HepG2 (cell line): ENCODE results near the gene NRIP2. TPM values are rescaled to one million over a fixed set of nuclear protein-coding genes. Genes with fewer than 3 reads are reported as not detected.

ENCODE experiments used
- ATAC-seq: fragments of 200-7000 bp; cut with Tn5 transposase; 3 replicates; pipeline ENCODE4 v1.9.1; 2020; ENCODE audit warnings: mild to moderate bottlenecking, moderate library complexity
- BruUV-seq: library from RNA; stranded (reverse); fragments of 400-500 nt; replicated peaks from 2 replicates; lab custom pipeline; 2021; lab: Mats Ljungman, UMichigan
- CTCF ChIA-PET: fragments of 300-600 bp; formaldehyde crosslinking; extraction: SDS; loops from one replicate; lab custom pipeline; 2021; ENCODE audit warnings: low total read pairs, inconsistent platforms, low intra/inter-chr PET ratio; lab: Yijun Ruan, JAX
- POLR2A ChIA-PET: fragments of 350-600 bp; sonication (Branson Sonifier 250); formaldehyde crosslinking; loops from one replicate; lab custom pipeline; 2020; ENCODE audit warnings: antibody characterized with exemption, inconsistent platforms; lab: Yijun Ruan, JAX
- DNase-seq: peaks from one replicate; pipeline ENCODE4 v3.0.0-alpha.2; 2015; ENCODE audit warnings: low spot score
- FAIRE-seq: peaks from 3 replicates; lab custom pipeline; 2011; peaks lifted over from hg19 to GRCh38; lab: Jason Lieb, UNC
- H2AFZ ChIP-seq: one replicate; pipeline ENCODE4 v1.6.1; 2011; ENCODE audit warnings: low read length, inconsistent platforms
- H3K27ac ChIP-seq: fragments of 300-600 bp; 3 replicates; pipeline ENCODE4 v1.8.0; 2011; ENCODE audit warnings: mixed run types, mild to moderate bottlenecking, mixed read lengths, low read length, inconsistent platforms; ENCODE audit not compliant: insufficient read depth; ENCODE audit errors: extremely low read length
- H3K27me3 ChIP-seq, 2 experiments: fragments of 200-600 bp in 1 of 2; 2 replicates in 1 of 2; 3 replicates in 1 of 2; pipeline versions ENCODE4 v1.6.0 to v1.8.0; 2011; ENCODE audit warnings: low read length in 2 of 2, mild to moderate bottlenecking in 2 of 2, moderate library complexity in 2 of 2, inconsistent platforms in 1 of 2; ENCODE audit not compliant: insufficient read depth in 2 of 2, control insufficient read depth in 1 of 2
- H3K36me3 ChIP-seq, 2 experiments: fragments of 200-600 bp in 1 of 2; replicated peaks in 1 of 2; 2 replicates in 1 of 2; 3 replicates in 1 of 2; pipeline versions ENCODE4 v1.5.1 to v1.8.0; 2011; ENCODE audit warnings: low read length in 2 of 2, inconsistent platforms in 1 of 2; ENCODE audit not compliant: insufficient read depth in 2 of 2, control insufficient read depth in 1 of 2
- H3K4me1 ChIP-seq: 2 replicates; pipeline ENCODE4 v1.5.1; 2012; ENCODE audit warnings: low read length, inconsistent platforms; ENCODE audit not compliant: insufficient read depth
- H3K4me2 ChIP-seq: 2 replicates; pipeline ENCODE4 v1.6.0; 2011; ENCODE audit warnings: low read depth, low read length, inconsistent platforms
- H3K4me3 ChIP-seq, 3 experiments: fragments of 200-600 bp in 1 of 3; sonication (generic), shearing (Covaris generic) in 1 of 3; replicated peaks in 1 of 3; 2 replicates each; pipeline ENCODE4 v1.5.1; 2011 to 2016; ENCODE audit warnings: low read length in 3 of 3, inconsistent platforms in 2 of 3, low read depth in 2 of 3, mild to moderate bottlenecking in 2 of 3, control low read depth in 1 of 3, mixed read lengths in 1 of 3; ENCODE audit not compliant: insufficient read depth in 1 of 3
- H3K79me2 ChIP-seq: one replicate; pipeline ENCODE4 v1.6.1; 2011; ENCODE audit warnings: low read length, inconsistent platforms; ENCODE audit not compliant: insufficient read depth
- H3K9ac ChIP-seq: 2 replicates; pipeline ENCODE4 v1.6.0; 2011; ENCODE audit warnings: mild to moderate bottlenecking, low read depth, low read length, inconsistent platforms; ENCODE audit not compliant: insufficient read depth
- H3K9me3 ChIP-seq: 2 replicates; pipeline ENCODE4 v1.5.1; 2012; ENCODE audit warnings: mild to moderate bottlenecking, low read length
- H4K20me1 ChIP-seq: 2 replicates; pipeline ENCODE4 v1.6.0; 2011; ENCODE audit warnings: inconsistent platforms, mild to moderate bottlenecking, low read length, moderate library complexity; ENCODE audit not compliant: insufficient read depth
- SP2 ChIP-seq: sonication (generic); formaldehyde crosslinking; IDR thresholded peaks from 2 replicates; pipeline ENCODE4 v1.5.1; 2020; ENCODE audit warnings: mild to moderate bottlenecking, missing genetic modification reagents
- SRSF9 ChIP-seq: fragments of 200-400 bp; formaldehyde crosslinking; IDR thresholded peaks from 2 replicates; pipeline ENCODE4 v1.6.1; 2018; ENCODE audit warnings: borderline replicate concordance, mild to moderate bottlenecking, low read depth, low read length; ENCODE audit not compliant: insufficient read depth, poor library complexity, severe bottlenecking
- ZBTB8A ChIP-seq: sonication (generic); formaldehyde crosslinking; IDR thresholded peaks from 2 replicates; pipeline ENCODE4 v1.4.0; 2020; ENCODE audit warnings: mild to moderate bottlenecking, low read depth, missing genetic modification reagents, borderline replicate concordance
- ZFP37 ChIP-seq: sonication (generic); formaldehyde crosslinking; IDR thresholded peaks from 2 replicates; pipeline ENCODE4 v1.4.0; 2020; ENCODE audit warnings: missing genetic modification reagents, borderline replicate concordance
- ZKSCAN1 ChIP-seq: fragments of 150-350 bp; IDR thresholded peaks from 2 replicates; pipeline ENCODE4 v1.6.1; 2014; ENCODE audit warnings: low read length
- ZNF354B ChIP-seq: sonication (generic); formaldehyde crosslinking; IDR thresholded peaks from 2 replicates; pipeline ENCODE4 v1.8.0; 2022; ENCODE audit warnings: mild to moderate bottlenecking, missing genetic modification reagents
- ZNF652 ChIP-seq: IDR thresholded peaks from 2 replicates; pipeline ENCODE4 v1.6.1; 2016; ENCODE audit warnings: low read depth, borderline replicate concordance
- ZNF678 ChIP-seq: sonication (generic); formaldehyde crosslinking; IDR thresholded peaks from 2 replicates; pipeline ENCODE4 v1.4.0; 2020; ENCODE audit warnings: mild to moderate bottlenecking, missing genetic modification reagents
- ZNF775 ChIP-seq: sonication (generic); formaldehyde crosslinking; IDR thresholded peaks from 2 replicates; pipeline ENCODE4 v1.4.0; 2020; ENCODE audit warnings: missing genetic modification reagents, mild to moderate bottlenecking, moderate library complexity, borderline replicate concordance
- WGBS: methylation state at CpG from one replicate; pipeline ENCODE4 v1.1.6; 2017; ENCODE audit warnings: low lambda C conversion rate; 5-methylcytosine and 5-hydroxymethylcytosine counted together
- in situ Hi-C: cut with HindIII; loops from 2 replicates; pipeline ENCODE4 v1.10.0; 2017; ENCODE audit warnings: low pct_unique_long_range_greater_than_20kb; ENCODE audit not compliant: extremely low pct_ligation_motif_present
- intact Hi-C: fragments of 100-400 bp; cut with micrococcal nuclease; formaldehyde crosslinking; loops from one replicate; pipeline ENCODE4 v1.10.0; 2022; ENCODE audit not compliant: unreplicated experiment
- polyA plus RNA-seq, 8 experiments: library from polyadenylated mRNA; depleted of rRNA in 3 of 8; stranded (reverse) in 7 of 8; unstranded in 1 of 8; fragments of >200 nt; fragmentation: Illumina TruSeq in 4 of 8; extraction: Trizol in 4 of 8; gene quantifications; 2 replicates each; pipeline versions ENCODE4 v1.2.1 to v1.2.3, GENCODE V29; 2011 to 2016; ENCODE audit warnings: low read depth in 4 of 8, missing spikeins in 1 of 8, mixed read lengths in 1 of 8; ENCODE audit not compliant: insufficient read depth in 1 of 8
- total RNA-seq, 5 experiments: library from RNA; depleted of rRNA; stranded (reverse); fragments of >200 nt; fragmentation: Illumina TruSeq; extraction: Trizol; gene quantifications; 2 replicates each; pipeline ENCODE4 v1.2.3, GENCODE V29; 2016; ENCODE audit warnings: low read depth in 1 of 5
- TF ChIP-seq, protein P1 (sequence below): sonication (generic); formaldehyde crosslinking; IDR thresholded peaks from 2 replicates; pipeline ENCODE4 v1.8.1; 2023; ENCODE audit warnings: mild to moderate bottlenecking, inconsistent platforms, moderate library complexity, missing genetic modification reagents, borderline replicate concordance
- TF ChIP-seq, protein P2 (sequence below): sonication (generic); formaldehyde crosslinking; conservative IDR thresholded peaks from 2 replicates; pipeline ENCODE4 v1.8.0; 2022; ENCODE audit warnings: mild to moderate bottlenecking, moderate library complexity, missing genetic modification reagents
- TF ChIP-seq, protein P3 (sequence below): sonication (generic); formaldehyde crosslinking; IDR thresholded peaks from 2 replicates; pipeline ENCODE4 v1.5.1; 2020; ENCODE audit warnings: missing genetic modification reagents, mild to moderate bottlenecking, borderline replicate concordance

Gene NRIP2
- total and polyA plus RNA-seq, 2 of the 13 experiments (the other 11 are each of a cell fraction or from before 2014, with no cell fraction given), result not detected

DNA sequence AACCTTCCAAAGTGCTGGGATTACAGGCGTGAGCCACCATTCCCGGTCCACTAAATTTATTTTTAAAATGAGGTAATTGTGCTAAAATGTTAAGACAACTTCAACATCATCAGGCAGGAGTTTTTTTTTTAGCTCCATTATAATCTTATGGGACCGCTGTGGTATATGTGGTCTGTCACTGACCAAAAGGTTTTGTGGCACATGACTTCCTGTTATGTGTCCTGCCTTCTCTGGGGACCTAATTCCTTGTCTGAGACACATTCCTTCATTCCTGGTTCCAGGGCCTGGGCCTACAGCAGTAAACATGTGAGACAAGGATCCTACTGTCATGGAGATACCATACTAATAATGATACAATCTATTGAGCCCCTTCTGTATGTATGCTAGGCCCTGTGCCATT, 17.1 kb upstream of the NRIP2 start:
- Histone ChIP-seq H2AFZ (no peak overlapping the region), H3K9me3 (no peaks in the 10 kb centered on the region), H3K79me2 (no peaks in the 10 kb centered on the region), H3K4me1 (peaks cover 36% of the 10 kb centered on the region), H3K27ac (no peak overlapping the region), H3K27me3 (no peaks in the 10 kb centered on the region), H3K4me3 (no peak overlapping the region), H3K36me3 (no peaks in the 10 kb centered on the region), H4K20me1 (no peaks in the 10 kb centered on the region), H3K9ac (no peak overlapping the region), H3K4me2 (no peak overlapping the region)
- POLR2A ChIA-PET, result interaction anchor here (0.6 kb wide), 1 partner anchor 10 kb away, joined by 3 read pairs; no protein-coding TSS in a partner anchor
- CTCF ChIA-PET, result no interaction called here
- intact Hi-C loops, result no loop called here
- WGBS, result 94% methylated on average over 3 of the region's 3 CpGs
- in situ Hi-C loops, result no loop called here
- ATAC-seq (no peak), DNase-seq (no peak), FAIRE-seq (no peak)
- BruUV-seq, result no TSS peak
- TF ChIP-seq ZNF678, result no peak
- TF ChIP-seq, protein P1, sequence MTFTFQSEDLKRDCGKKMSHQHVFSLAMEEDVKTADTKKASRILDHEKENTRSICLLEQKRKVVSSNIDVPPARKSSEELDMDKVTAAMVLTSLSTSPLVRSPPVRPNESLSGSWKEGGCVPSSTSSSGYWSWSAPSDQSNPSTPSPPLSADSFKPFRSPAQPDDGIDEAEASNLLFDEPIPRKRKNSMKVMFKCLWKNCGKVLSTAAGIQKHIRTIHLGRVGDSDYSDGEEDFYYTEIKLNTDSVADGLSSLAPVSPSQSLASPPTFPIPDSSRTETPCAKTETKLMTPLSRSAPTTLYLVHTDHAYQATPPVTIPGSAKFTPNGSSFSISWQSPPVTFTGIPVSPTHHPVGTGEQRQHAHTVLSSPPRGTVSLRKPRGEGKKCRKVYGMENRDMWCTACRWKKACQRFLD (CRISPR knock-in tag), result no peak

DNA sequence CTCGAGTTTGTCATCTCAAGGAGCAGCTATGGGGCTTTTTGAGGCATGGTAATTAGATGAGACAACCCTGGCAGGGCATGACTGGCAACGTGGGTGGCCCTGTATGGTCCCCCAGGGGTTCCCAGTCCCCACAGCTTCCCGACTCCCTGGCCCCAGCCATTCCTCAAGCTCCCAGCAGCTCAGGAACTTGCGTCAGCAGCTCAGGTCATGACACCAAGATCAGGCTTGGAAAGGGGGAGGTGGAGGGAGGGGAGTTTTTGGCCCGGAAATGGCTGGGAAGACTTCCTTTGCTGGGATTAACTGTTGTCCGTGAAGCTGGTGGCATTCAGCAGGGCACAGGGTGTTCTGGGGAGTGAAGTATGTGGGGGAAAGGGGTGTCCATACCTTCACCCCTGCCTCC, 10.4 kb upstream of the NRIP2 start:
- no peak overlapping the region for H3K4me2 ChIP-seq
- DNase-seq (no peak), ATAC-seq (no peak), FAIRE-seq (no peak)
- 82% methylated on average over 6 of the region's 6 CpGs for WGBS
- H3K27ac ChIP-seq, result no peak overlapping the region
- no peak overlapping the region for H3K9ac ChIP-seq
- intact Hi-C loops (loop anchor here (5.0 kb wide), 2 partner anchors 42 to 117 kb away; no protein-coding TSS in a partner anchor), in situ Hi-C loops (loop anchor here (5.0 kb wide), 1 partner anchor 102 kb away; no protein-coding TSS in a partner anchor)
- BruUV-seq, result no TSS peak
- H3K27me3 ChIP-seq, result no peaks in the 10 kb centered on the region; a peak in 1 of 5 replicates
- no peak overlapping the region for H2AFZ ChIP-seq
- no peaks in the 10 kb centered on the region for H3K79me2 ChIP-seq
- H3K4me3 ChIP-seq, result no peak overlapping the region
- H4K20me1 ChIP-seq, result no peaks in the 10 kb centered on the region
- CTCF ChIA-PET, result interaction anchor here (1.7 kb wide), 1 partner anchor 99 kb away, joined by 6 read pairs; no protein-coding TSS in a partner anchor
- POLR2A ChIA-PET, result interaction anchor here (0.6 to 0.8 kb wide), 2 partner anchors 29 to 40 kb away, joined by 4 read pairs; no protein-coding TSS in a partner anchor
- H3K4me1 ChIP-seq, result peaks cover 42% of the 10 kb centered on the region
- peaks cover 3 to 4% of the 10 kb centered on the region in 2 experiments; a peak in 2 of 5 replicates for H3K36me3 ChIP-seq
- no peaks in the 10 kb centered on the region for H3K9me3 ChIP-seq
- TF ChIP-seq SP2 (no peak), ZKSCAN1 (no peak), SRSF9 (no peak), ZFP37 (CRISPR knock-in tag) (no peak), ZNF652 (CRISPR knock-in tag) (no peak), ZNF775 (no peak), ZBTB8A (CRISPR knock-in tag) (no peak), ZNF354B (CRISPR knock-in tag) (no peak)
- TF ChIP-seq, protein P2, sequence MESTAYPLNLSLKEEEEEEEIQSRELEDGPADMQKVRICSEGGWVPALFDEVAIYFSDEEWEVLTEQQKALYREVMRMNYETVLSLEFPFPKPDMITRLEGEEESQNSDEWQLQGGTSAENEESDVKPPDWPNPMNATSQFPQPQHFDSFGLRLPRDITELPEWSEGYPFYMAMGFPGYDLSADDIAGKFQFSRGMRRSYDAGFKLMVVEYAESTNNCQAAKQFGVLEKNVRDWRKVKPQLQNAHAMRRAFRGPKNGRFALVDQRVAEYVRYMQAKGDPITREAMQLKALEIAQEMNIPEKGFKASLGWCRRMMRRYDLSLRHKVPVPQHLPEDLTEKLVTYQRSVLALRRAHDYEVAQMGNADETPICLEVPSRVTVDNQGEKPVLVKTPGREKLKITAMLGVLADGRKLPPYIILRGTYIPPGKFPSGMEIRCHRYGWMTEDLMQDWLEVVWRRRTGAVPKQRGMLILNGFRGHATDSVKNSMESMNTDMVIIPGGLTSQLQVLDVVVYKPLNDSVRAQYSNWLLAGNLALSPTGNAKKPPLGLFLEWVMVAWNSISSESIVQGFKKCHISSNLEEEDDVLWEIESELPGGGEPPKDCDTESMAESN (CRISPR knock-in tag), result no peak
- TF ChIP-seq, protein P3, sequence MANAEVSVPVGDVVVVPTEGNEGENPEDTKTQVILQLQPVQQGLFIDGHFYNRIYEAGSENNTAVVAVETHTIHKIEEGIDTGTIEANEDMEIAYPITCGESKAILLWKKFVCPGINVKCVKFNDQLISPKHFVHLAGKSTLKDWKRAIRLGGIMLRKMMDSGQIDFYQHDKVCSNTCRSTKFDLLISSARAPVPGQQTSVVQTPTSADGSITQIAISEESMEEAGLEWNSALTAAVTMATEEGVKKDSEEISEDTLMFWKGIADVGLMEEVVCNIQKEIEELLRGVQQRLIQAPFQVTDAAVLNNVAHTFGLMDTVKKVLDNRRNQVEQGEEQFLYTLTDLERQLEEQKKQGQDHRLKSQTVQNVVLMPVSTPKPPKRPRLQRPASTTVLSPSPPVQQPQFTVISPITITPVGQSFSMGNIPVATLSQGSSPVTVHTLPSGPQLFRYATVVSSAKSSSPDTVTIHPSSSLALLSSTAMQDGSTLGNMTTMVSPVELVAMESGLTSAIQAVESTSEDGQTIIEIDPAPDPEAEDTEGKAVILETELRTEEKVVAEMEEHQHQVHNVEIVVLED (CRISPR knock-in tag), result no peak
